Activated naive CD4-positive, alpha-beta T cell treated with anti-CD3 and anti-CD28 coated beads, Interleukin-2, amount 50 U/mL, for 16 hours (primary cell): Measurements from ENCODE around the gene TMTC1.

Experiments
- DNase-seq: peaks from one replicate; pipeline ENCODE4 v3.0.0-alpha.2; 2020

TMTC1 gene

GRCh38 chr12:29518407-29518806 is 265.3 kb downstream of the TMTC1 start:
- DNase-seq, result no peak

GRCh38 chr12:29517264-29517663 is 266.5 kb downstream of the TMTC1 start:
- no peak for DNase-seq

- no peak for DNase-seq
These were observed 267.3 kb downstream of the TMTC1 start for GRCh38 chr12:29516431-29516875.

GRCh38 chr12:29510591-29511185 is 273.1 kb downstream of the TMTC1 start:
- no peak for DNase-seq

- no peak for DNase-seq
These were observed 274.2 kb downstream of the TMTC1 start for GRCh38 chr12:29509503-29509902.

- DNase-seq, result no peak
These were observed 274.8 kb downstream of the TMTC1 start for GRCh38 chr12:29508949-29509348.

- no peak for DNase-seq
These were observed 278.6 kb downstream of the TMTC1 start for GRCh38 chr12:29505122-29505521.

GRCh38 chr12:29503283-29503682 is 280.5 kb downstream of the TMTC1 start:
- DNase-seq, result no peak

GRCh38 chr12:29499235-29499634 is 284.5 kb downstream of the TMTC1 start:
- DNase-seq, result no peak

GRCh38 chr12:29497588-29497987 is 286.2 kb downstream of the TMTC1 start, which contains the start of gene OVCH1:
OVCH1 (minus strand) TSS chr12:29497686; CDS start chr12:29497686, 0 bp downstream.
- no peak for DNase-seq

- no peak for DNase-seq
These were observed 290.9 kb downstream of the TMTC1 start for GRCh38 chr12:29492891-29493290.

GRCh38 chr12:29486972-29487371 is 296.8 kb downstream of the TMTC1 start:
- no peak for DNase-seq

GRCh38 chr12:29463198-29463597 is 320.5 kb downstream of the TMTC1 start:
- no peak for DNase-seq

- no peak for DNase-seq
These were observed 323.7 kb downstream of the TMTC1 start for GRCh38 chr12:29460082-29460481.

GRCh38 chr12:29455087-29455486 is 328.7 kb downstream of the TMTC1 start:
- no peak for DNase-seq

- no peak for DNase-seq
These were observed 331.9 kb downstream of the TMTC1 start for GRCh38 chr12:29451888-29452287.
